SK-N-SH treated with all-trans-retinoic acid at 6 μM for 48 hours (cell line): ENCODE data around the gene ZNF618.

Source experiments
- ARNTL ChIP-seq: fragments of 450-650 bp; formaldehyde crosslinking; IDR thresholded peaks from 2 replicates; pipeline ENCODE4 v1.5.0; 2020; ENCODE audit warnings: low read depth, mild to moderate bottlenecking, moderate library complexity, borderline replicate concordance
- CSDC2 ChIP-seq: fragments of 250-450 bp; sonication (Bioruptor Pico); IDR thresholded peaks from 2 replicates; pipeline ENCODE4 v1.5.0; 2020; ENCODE audit warnings: mild to moderate bottlenecking, moderate library complexity
- ESRRG ChIP-seq: fragments of 250-450 bp; sonication (Bioruptor Pico); IDR thresholded peaks from 2 replicates; pipeline ENCODE4 v1.6.1; 2021; ENCODE audit warnings: mild to moderate bottlenecking
- GLIS3 ChIP-seq: fragments of 250-450 bp; sonication (Bioruptor Pico); IDR thresholded peaks from 2 replicates; pipeline ENCODE4 v1.5.0; 2020; ENCODE audit warnings: mild to moderate bottlenecking, moderate library complexity
- OSR1 ChIP-seq: fragments of 250-450 bp; sonication (Bioruptor Pico); IDR thresholded peaks from 2 replicates; pipeline ENCODE4 v1.8.0; 2022; ENCODE audit warnings: moderate library complexity, mild to moderate bottlenecking, inconsistent platforms
- RARB ChIP-seq: fragments of 250-450 bp; sonication (Bioruptor Pico); IDR thresholded peaks from 2 replicates; pipeline ENCODE4 v1.8.0; 2021; ENCODE audit warnings: mild to moderate bottlenecking, moderate library complexity
- TSHZ2 ChIP-seq: fragments of 250-450 bp; sonication (Bioruptor Pico); IDR thresholded peaks from 2 replicates; pipeline ENCODE4 v1.5.0; 2020; ENCODE audit warnings: mild to moderate bottlenecking, moderate library complexity
- ZC3H10 ChIP-seq: fragments of 250-450 bp; sonication (Bioruptor Pico); IDR thresholded peaks from 2 replicates; pipeline ENCODE4 v1.5.1; 2021; ENCODE audit warnings: mild to moderate bottlenecking, moderate library complexity
- ZFP30 ChIP-seq: fragments of 450-650 bp; formaldehyde crosslinking; IDR thresholded peaks from 2 replicates; pipeline ENCODE4 v1.5.0; 2022; ENCODE audit warnings: mild to moderate bottlenecking, moderate library complexity
- TF ChIP-seq, protein P1 (sequence below): fragments of 250-450 bp; sonication (Bioruptor Pico); IDR thresholded peaks from 2 replicates; pipeline ENCODE4 v1.8.0; 2020; ENCODE audit warnings: mild to moderate bottlenecking, moderate library complexity, borderline replicate concordance
- TF ChIP-seq, protein P2 (sequence below): fragments of 250-450 bp; sonication (Bioruptor Pico); IDR thresholded peaks from 2 replicates; pipeline ENCODE4 v1.8.0; 2021; ENCODE audit warnings: low read depth, mild to moderate bottlenecking, moderate library complexity, borderline replicate concordance
- TF ChIP-seq, protein P3 (sequence below): fragments of 250-450 bp; sonication (Bioruptor Pico); IDR thresholded peaks from 2 replicates; pipeline ENCODE4 v1.5.1; 2020; ENCODE audit warnings: low read depth, mild to moderate bottlenecking, moderate library complexity

DNA sequence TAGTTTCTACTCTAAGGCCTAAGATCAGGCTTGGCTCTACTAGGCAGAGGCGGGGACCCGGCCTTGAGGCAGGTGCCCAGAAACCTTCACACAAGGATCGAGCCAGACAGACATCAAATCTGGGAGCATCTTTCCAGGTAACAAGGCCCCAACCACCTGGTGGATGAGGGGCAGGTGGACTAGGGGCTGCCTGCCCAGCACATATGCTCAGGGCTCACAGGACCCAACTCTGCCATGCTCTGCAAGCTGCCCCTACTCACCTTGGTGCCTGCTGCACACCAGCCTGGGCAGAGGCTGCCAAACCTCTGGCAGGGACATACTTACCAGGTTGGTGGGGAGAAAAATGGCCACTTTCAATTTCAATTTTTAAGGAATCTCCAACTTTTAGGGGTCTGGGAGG, 2.2 kb upstream of the ZNF618 start:
- TF ChIP-seq GLIS3 (CRISPR knock-in tag) (no peak), ARNTL (CRISPR knock-in tag) (no peak), TSHZ2 (CRISPR knock-in tag) (no peak), CSDC2 (no peak), ESRRG (CRISPR knock-in tag) (no peak), OSR1 (CRISPR knock-in tag) (no peak), RARB (no peak), ZC3H10 (CRISPR knock-in tag) (no peak), ZFP30 (no peak)
- TF ChIP-seq, protein P1, sequence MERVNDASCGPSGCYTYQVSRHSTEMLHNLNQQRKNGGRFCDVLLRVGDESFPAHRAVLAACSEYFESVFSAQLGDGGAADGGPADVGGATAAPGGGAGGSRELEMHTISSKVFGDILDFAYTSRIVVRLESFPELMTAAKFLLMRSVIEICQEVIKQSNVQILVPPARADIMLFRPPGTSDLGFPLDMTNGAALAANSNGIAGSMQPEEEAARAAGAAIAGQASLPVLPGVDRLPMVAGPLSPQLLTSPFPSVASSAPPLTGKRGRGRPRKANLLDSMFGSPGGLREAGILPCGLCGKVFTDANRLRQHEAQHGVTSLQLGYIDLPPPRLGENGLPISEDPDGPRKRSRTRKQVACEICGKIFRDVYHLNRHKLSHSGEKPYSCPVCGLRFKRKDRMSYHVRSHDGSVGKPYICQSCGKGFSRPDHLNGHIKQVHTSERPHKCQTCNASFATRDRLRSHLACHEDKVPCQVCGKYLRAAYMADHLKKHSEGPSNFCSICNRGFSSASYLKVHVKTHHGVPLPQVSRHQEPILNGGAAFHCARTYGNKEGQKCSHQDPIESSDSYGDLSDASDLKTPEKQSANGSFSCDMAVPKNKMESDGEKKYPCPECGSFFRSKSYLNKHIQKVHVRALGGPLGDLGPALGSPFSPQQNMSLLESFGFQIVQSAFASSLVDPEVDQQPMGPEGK (CRISPR knock-in tag): no peak
- TF ChIP-seq, protein P2, sequence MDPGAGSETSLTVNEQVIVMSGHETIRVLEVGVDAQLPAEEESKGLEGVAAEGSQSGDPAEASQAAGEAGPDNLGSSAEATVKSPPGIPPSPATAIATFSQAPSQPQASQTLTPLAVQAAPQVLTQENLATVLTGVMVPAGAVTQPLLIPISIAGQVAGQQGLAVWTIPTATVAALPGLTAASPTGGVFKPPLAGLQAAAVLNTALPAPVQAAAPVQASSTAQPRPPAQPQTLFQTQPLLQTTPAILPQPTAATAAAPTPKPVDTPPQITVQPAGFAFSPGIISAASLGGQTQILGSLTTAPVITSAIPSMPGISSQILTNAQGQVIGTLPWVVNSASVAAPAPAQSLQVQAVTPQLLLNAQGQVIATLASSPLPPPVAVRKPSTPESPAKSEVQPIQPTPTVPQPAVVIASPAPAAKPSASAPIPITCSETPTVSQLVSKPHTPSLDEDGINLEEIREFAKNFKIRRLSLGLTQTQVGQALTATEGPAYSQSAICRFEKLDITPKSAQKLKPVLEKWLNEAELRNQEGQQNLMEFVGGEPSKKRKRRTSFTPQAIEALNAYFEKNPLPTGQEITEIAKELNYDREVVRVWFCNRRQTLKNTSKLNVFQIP (CRISPR knock-in tag): no peak
- TF ChIP-seq, protein P3, sequence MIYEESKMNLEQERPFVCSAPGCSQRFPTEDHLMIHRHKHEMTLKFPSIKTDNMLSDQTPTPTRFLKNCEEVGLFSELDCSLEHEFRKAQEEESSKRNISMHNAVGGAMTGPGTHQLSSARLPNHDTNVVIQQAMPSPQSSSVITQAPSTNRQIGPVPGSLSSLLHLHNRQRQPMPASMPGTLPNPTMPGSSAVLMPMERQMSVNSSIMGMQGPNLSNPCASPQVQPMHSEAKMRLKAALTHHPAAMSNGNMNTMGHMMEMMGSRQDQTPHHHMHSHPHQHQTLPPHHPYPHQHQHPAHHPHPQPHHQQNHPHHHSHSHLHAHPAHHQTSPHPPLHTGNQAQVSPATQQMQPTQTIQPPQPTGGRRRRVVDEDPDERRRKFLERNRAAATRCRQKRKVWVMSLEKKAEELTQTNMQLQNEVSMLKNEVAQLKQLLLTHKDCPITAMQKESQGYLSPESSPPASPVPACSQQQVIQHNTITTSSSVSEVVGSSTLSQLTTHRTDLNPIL (CRISPR knock-in tag): no peak
